Stimulated activated CD4-positive, alpha-beta T cell treated with anti-CD3 and anti-CD28 coated beads, Interleukin-4, amount 100 ng/mL, for 4 hours (primary cell): Measurements from ENCODE around the gene LRRC4C.
"Not testable (repeated sequence)": the region's sequence is repeated elsewhere in the genome, so short reads cannot be mapped to it uniquely, and the experiment has no call there.

ENCODE experiments used
- DNase-seq, 2 experiments: peaks; one replicate each; pipeline ENCODE4 v3.0.0-alpha.2; 2020

Gene LRRC4C

DNA sequence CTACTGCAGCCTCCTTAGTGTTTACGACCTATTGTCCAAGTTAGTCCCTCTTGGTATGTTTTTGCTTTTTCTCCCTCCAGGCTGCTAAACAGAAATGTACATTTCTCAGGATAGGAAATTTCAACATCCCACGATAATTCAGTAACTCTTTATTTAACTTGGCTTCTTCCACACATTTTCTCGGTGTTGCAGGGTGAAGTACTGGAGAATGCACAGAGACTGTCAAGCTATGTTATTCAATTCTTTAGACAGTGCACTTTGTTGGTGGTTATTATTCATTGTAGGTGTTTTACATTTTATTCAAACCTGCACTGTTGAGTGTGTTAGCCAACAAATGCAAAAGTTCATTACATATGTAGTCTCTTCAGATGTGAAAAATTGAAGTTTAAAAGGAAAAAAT, 839.8 kb downstream of the LRRC4C start:
- DNase-seq: no peak

DNA sequence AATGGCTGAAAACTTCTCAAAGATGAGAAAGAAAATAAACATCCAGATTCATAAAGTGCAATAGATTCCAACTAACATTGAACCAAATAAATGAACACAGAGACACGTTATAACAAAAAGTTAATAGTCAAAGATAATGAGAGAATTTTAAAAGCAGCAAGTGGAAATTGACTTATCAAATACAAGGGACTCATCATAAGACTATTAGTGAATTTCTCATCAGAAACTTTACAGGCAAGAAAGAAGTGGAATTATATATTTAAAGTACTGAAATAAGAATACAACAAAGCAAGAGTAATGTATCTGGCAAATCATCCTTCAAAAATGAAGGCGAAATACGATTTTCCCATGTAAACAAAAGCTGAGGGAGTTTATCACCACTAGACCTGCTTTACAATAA, 852.7 kb downstream of the LRRC4C start:
- no peak for DNase-seq

DNA sequence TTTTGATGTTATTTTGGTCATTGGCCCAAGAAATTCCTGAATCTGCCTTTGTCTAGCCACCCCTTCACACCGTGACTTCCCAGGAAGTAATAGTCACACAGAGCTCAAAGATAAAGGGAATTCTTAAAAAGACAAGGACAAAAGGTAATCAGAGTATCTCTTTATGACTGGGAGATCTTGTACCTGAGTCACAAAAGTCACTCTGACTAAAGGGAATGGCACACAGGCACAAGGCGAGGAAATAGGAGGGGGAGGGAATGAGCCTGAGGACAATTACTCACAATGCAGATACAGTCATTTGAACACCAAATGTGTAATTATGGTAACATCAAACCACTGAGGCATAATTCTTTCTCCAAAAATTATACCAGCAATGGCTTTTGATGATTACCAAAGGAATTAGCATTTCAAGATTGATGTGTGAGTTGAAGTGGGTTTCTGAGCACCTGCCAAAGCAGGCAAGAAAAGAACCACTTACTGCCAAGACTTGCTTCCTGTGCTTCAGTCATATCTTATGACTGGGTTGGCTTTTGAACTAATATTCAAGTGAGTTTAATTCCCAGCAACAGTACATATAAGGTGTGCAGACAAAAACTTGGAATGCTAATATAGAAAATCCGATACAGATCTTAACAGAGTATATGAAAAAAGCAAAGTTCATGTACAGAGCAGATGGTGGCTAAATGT, 856.4 kb downstream of the LRRC4C start:
- no peak for DNase-seq

DNA sequence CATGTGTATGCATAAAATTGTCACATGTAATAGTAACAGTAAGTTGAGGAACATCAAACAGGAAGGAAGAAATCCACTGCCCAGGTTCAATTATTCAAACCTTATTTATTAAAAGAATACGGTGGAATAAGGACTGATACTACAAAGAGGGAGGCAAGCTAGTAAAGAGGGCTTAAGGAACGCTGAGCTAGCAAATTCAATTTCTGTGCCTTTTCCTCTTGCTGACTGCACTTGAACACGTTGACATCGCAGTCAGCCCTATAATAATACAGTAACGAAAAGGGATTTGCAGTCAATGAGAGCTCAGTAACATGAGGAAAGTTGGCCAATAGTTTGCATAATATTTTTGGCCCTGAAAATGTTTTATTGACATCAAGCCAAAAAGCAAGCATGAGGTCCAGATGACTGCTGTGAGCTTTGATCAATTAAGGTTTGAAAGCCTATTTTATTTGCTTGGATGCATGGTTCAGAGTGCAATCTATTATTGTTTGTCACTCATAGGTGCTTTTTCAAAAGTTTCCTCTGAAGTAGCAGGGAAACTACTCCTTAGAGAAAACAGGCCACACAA, 861.8 kb downstream of the LRRC4C start:
- no peak for DNase-seq

DNA sequence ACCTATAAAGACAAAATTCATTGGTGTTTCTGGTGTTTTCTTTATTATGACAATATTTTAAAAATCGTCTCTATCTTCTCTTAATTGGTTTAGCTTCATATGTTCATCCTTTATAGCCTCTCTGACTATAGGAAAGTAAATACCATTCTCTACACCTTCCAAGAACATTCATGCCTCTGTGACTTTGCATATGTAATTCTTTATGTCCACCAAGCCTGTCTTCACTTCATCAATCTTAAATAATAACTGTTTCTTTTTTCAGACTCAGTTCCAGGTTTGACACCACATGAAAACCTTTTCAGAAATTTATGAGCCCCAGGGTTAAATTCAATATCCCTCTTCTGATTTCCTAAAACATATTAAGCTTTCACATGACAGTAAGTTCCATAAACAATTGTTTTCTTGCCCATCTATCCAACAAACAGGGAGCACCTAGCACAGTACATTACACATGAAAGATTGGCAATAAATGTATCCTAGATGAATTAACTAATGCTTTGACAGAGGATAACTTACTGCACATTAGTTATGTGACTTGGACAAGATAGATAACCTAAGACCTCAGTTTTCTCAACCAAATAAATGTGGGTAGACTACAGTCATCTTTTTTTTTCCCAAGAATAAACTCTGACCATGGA, 886.1 kb downstream of the LRRC4C start:
- no peak for DNase-seq

DNA sequence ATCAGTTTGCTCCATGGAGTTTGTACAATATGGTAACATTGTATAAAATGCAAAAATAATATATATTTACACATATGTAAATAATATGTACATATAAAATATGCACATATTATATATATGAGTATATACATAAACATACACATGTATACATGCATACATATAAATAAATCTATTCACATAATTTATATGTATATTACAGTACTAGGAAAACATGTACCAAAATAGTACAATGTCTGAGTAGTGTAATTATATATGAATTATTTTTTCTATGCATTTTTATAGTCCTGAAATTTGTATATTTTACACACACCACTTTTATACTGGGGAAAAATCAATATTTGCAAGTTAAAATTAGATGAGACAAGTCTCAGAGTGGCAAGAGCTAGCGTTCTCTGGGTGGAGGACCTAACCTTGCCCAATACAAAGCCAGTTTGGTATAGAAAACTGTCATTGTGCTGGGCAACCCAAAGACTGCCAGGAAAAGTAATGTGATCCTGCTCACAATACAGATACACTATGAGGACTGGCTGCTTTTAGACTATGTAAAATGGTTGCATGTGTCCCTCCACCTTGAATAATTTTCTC, 889.4 kb downstream of the LRRC4C start:
- no peak for DNase-seq

DNA sequence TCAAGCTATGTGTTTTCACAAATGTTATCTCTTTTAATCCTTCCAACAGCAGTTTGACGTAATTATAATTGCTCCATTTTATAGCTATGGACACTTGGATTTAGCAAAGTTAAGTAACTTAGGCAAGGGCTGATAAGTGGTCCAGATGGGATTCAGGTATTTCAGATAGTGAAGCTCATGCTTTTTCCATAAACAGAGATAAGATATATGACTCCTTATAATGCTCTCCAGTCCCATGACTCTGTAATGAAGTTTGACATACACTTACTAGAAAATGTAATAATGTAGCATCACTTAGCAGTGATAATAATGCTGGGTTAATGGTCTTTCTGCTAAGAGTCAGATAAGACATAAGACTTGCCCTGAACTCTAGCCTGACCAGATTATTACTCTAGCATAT, 892.1 kb downstream of the LRRC4C start:
- DNase-seq: no peak

DNA sequence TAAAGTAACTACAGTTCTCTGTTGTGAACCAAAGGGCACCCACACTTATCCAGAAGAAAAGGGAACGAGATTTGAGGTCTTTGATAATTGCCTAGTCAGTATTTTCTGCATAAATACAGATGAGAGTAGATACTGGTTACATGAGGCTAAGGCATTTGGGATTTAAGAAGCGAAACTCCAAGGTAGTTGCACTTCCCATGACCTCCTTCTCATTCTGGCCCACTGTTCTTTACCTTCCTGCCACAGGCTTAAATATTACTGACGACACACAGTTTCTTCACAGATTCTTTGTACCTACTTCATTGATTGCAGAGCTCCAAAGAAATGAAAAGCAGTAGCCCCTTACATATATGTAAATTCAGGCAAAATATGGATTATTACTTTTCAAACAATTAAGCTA, 915.3 kb downstream of the LRRC4C start:
- no peak for DNase-seq

DNA sequence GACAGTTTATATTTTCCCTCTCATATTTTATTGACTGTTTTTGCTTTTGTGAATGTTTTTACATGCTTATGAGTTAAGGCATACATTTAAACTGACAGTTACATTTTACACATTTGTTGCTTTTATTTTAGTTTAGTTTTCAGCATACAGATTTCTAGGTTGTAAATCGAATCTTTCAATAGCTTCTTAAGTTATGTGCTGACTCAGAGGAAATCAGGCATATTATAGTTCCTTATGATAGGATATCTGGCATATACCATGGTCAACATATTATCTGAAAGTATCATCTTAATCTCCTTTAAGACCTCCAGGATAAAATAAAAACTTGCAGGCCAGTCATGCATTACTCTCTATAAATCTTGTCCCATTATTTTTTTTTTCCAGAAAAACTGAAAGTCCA, 916.6 kb downstream of the LRRC4C start:
- no peak for DNase-seq

DNA sequence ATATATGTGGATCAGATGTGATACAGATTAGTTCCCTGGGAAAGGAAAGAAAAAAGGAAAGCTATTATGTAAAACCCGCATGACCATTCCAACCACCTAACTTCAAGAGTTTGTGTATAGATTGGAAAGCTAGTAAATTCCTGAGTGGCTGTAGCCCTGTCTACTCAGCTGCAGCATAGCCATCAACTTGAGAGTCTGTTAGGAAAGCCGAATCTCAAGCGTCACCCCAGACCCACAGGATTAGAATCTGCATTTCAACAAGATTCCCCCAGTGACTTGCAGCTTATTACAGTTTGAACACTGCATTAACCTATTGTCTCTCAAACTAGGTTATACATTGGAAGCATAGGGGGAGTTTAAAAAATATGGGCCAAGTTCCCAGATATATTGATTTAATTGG, 921.7 kb downstream of the LRRC4C start:
- DNase-seq: no peak

DNA sequence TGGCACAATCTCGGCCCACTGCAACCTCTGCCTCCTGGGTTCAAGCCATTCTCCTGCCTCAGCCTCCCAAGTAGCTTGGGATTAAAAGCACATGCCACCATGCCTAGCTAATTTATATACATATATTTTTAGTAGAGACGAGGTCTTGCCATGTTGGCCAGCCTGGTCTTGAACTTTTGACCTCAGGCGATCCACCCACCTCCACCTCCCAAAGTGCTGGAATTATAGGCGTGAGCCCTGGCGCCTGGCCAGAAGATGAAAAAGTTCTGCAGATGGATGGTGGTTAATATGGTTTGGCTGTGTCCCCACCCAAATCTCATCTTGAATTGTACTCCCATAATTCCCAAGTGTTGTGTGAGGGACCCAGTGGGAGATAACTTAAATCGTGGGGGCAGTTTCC, 937.4 kb downstream of the LRRC4C start:
- not testable (repeated sequence) for DNase-seq

DNA sequence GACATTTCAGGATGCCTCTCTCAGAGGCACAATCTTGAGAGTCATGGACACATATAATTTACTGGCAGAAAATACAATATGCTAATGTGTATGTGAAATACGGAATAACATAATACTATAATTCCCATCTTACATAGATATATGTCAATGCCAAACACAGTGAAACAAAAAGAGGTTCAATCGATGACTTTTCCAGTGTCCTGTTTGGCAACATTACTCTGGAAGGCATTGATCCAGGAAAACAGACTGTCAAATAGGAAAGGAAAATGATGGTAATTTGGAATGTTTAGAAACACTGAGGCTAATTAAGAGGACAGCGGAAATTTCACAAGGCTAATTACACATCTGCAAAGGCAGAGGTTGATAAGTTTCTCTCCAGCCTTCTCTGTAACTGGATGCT, 942.3 kb downstream of the LRRC4C start:
- DNase-seq: no peak

DNA sequence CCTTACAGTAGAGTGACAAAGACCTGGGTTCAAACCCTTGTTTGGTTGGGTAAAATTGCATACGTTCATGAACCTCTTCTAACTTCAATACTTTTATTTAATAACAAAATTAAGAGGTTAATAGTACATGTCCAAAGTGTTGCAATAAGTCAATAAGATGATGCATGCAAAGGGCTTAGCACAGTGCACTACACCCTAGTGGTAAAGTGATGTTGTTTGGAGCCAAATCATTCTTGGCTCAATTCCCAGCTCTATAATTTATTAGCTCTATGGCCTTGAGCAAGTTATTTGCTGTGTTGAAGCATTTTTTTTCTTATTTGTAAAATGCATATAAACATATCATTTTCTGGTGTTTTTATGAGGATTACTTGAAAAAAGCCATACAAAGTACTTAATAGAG, 945.3 kb downstream of the LRRC4C start:
- no peak for DNase-seq

DNA sequence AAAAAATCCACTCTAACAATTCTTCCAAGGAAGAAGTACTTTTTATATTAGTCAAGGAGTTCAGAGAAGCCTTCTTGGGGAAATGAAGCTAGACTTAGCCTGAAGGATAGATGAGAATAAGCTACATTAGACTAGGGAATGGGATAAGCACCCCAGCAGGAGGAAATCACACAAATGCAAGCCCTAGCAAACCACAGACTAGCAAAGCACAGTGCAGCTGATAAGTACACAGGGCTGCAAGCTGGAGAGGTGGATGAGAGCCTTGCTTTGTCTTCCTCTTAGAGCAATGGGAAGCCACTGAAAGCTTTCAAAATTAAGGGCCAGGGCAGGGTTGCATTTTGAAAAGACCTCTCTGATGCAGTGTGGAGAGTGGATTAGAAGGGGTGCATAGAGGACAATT, 946.2 kb downstream of the LRRC4C start:
- DNase-seq: no peak

DNA sequence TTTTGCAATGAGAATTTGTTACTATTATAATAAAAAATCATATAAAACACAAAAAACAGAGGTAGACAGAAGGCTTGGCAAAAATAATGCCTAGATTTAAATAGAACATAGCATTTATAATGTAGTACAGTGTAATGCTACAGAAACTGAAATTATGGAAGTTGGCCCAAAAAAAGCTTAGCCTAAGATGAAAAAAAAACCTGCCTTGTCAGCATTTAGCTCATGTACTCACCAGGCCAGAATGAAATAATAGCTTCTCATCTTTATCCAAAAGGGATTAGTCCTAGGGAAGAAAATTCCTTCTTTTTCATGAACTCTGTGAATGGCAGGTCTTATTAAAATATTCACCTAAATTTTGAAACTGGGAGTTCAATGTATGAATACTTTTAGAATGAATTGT, 951.1 kb downstream of the LRRC4C start:
- no peak for DNase-seq

DNA sequence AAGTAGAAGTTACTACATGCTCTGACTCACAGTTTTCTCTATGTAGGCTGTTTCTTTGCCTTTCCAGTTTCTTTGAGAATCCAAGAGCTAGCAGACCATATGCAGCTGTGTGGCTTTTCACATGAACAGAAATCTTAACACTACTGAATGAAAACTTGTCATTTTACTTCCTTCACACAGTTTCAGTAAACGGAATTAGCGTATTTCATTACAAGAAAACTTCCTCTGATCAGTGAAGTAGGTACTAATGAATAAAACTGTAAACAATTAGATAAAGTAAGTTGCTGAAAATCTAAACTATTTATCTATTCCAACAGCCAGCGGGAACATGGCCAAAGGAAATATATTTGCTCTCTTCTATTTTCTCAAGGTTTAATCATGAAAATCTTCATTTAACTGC, 953.2 kb downstream of the LRRC4C start:
- no peak for DNase-seq

DNA sequence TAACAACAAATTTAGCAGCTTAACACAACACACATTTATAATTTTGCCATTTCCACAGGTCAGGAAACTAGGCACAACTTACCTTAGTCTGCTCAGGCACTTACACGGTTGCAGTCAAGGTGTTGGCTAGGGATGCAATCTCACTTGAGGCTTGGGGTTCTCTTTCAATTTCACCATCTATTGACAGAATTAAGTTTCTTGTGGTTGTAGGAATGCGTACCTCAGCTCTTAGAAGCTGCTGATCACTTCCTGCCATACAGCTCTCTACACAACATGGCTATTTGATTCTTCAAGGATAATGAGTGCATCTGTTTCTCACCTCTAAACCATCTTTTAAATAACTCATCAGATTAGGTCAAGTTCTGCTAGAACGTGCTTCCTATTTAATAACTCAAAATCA, 968.1 kb downstream of the LRRC4C start:
- DNase-seq: no peak

DNA sequence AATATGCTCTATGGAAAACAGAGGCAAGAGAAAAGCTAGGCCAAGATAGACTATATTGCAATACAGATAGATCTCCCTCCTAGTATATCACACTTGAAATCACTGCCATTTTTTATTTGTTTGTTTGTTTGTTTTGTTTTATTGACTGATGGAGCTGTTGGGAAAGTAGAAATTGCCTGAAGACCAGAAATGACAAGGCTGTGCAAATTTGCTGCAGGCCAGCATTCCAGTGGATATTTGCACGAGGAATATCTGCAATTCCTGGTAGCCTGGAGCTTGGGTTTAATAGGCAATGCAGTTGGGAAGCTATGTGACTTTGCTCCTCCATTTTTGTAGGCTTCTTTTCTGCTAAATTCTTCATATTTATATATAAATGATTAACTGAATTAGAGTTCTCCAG, 991.7 kb downstream of the LRRC4C start:
- DNase-seq: no peak

DNA sequence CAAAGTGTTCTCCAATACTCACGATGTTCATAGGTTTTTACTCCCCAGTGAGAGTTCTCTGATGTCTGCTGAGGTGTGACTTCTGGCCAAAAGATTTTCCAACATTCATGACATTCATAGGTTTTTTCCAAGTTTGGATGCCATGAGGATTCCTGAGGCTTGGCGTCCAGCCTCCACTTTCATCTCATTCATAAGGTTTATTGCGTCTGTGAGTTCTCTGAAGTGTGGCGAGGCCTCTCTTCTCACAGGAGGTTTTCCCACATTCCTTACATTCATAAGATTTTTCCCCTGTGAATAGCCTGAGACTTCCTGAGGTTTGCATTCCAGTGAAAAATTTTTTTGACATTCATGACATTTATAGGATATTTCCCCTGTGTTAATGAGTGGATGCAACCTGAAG, 1014.1 kb downstream of the LRRC4C start:
- DNase-seq: no peak

DNA sequence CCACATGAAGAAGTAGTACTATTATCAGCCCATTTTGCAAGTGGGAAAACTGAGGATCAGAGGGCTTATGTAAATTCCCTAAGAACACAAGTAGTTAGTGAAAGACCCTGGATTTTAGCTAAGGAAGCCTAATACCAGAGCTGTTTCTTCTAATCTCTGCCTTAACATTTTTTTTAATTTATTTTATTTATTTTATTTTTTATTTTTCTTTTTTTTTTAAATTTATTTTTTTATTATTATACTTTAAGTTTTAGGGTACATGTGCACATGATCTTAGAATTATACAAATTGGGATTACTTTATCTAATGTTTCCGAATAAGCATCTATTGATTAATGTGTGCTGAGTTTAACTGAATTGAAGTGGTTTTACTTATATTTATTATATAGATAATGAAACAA, 1015.3 kb downstream of the LRRC4C start:
- DNase-seq: no peak

DNA sequence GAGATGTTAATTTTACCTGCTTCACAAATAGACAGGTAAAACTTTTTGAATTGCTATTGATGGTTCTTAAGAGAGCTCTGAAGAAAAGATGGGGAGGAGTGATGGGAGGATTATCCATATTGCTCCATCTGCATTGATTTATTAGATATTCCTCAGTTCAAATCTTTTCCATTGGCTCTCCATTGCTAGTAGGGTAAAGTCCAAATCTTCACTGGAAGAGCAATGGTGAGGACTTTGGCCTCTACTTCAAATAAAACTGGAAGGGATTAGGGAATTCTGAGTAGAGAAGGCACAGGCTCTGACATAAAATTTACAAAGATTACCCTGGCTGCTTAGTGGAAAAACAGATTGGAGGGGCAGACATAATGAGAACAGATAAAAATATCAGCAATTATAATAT, 1024.1 kb downstream of the LRRC4C start:
- no peak for DNase-seq

DNA sequence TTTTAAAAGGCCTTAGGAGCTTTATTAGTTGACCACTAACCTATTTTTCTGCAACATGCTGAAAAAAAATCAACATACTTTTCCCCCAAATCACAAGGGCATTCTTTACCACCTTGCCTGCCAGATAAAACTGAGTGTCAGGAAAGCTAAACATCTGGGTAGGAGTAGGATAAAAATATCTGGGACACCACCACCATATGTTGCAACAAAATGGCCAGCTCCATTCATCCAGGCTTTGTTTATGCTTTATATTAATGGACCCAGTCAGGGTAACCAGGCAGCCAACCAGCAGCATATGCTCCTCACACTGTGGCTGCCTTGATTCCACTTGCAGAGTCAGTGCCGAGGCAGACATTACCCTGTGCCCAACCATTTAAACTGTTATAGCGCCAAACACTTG, 1024.5 kb downstream of the LRRC4C start:
- DNase-seq: no peak

DNA sequence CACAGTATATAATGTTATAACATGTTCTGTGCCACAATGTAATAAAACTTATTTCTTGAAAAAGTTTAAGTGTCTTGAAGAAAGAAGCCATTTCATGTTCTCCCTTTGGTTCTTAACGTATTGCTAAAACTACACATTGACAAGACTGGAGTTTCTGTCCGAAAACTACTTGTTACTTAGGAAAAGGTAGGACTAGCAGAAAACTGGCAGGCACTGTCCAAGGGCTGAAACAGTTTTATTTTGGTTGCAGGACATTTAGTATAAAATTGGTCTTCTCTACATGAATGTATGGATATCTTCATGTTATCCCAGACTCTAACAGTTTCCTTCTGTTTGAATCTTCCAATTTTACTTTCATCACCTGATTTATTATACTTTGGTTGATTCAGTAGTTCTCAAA, 1027.1 kb downstream of the LRRC4C start:
- DNase-seq: no peak

DNA sequence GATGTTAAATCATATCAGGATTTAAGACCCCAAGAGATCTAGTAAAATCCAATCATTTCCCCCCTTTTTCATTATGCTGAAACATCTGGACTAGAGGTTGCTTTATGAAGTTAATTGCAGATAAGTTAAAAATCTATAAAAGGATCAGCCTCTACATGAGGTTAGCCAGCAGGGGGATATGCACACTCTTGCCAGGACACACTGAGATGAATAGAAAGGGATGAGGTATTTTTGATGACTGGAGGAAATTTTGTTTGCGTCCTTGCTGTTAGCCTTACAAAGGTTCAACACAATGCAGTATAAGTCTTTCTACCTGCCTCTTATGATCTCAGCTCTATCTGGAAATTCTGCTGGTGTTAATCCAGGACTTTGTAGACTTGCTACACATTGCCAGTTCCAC, 1034.3 kb downstream of the LRRC4C start:
- DNase-seq: no peak
